DMS 273 treated with DMSO at 0.1 percent for 48 hours (cell line): Measurements from ENCODE around the gene AAMDC.

Experiments
- DNase-seq: peaks from one replicate; lab custom pipeline; 2025; lab: John Stamatoyannopoulos, UW

The AAMDC gene

DNA sequence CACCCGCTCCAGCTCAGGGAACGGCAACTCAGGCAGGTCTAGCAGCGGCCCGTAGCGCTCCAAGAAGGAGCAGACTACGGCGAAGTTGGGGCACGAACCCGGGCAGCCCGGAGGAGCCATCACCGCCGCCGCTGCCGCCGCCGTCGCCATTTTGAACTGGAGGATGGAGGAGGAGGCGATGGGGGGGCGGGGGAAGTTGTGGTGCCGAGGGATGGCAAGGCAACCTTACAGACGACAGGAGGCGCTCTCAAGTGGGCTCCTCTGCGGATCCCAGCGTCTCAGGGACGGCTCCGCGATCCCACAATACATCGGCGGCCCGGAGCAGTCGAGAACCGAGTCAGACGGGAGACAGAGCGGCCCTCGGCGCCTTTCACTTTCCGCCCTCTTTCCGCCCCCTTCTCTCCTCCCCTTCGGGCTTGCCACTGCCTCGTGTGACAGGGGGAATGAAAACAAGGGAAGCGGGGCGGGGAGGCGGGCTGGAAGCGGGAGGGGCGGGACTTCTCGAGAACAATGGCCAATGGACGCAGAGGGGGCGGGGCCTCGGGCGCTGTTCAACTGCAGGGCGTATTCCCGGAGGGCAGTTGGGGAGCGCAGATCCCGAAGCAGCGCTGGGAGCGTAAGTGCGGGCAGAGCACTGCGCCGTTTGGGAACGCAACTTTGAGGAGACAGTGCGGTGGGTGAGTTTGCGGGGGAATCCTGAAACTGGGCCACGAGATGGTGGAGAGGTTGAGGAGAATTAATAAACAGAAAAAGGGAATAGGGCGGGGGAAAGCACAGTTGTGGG, at the start of gene AAMDC, which contains the start of gene RSF1:
TSS of gene AAMDC (plus strand) at position 580 of the 784 bp plus-strand sequence. CDS start 21,353 bp downstream, outside the sequence.
TSS of gene RSF1 (minus strand) at position 158 of the 784 bp plus-strand sequence. CDS start at position 150, 8 bp downstream.
- DNase-seq, result peak; percentile 93

DNA sequence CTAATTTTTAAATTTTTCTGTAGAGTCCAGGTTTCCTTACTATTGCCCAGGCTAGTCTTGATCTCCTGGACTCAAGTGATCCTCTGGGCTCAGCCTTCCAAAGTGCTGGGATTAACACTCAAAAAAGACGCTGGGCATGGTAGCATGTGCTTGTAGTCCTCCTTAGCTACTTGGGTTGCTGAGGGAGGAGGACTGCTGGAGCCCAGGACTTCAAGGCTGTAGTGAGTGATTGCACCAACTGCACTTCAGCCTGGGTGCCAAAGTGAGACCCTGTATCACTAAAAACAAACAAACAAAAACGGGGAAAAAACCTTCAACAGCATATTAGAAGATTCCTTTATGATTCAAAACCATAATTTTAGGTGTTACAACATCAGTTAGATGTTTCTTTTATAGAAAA, 45.0 kb upstream of the AAMDC start:
- no peak for DNase-seq

GRCh38 chr11:77776455-77776854, 44.5 kb upstream of the AAMDC start:
- DNase-seq, result no peak

DNA sequence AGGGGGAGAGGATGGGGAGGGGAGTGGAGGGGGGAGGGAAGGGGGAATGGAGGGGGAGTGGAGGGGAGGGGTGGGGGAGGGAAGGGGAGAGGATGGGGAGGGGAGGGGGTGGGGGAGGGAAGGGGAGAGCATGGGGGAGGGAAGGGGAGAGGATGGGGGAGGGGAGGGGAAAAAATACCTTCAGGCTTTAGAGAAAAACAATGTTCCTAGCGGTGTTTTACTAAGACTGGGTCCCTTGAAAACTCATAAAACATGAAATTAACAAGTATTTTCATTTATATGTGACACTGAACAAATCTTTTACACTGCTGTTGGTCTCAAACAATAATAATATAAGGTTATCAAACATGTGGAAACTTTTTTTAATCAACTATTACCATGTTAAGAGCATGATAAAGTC, 42.8 kb upstream of the AAMDC start:
- DNase-seq, result no peak

GRCh38 chr11:77778549-77778948, 42.4 kb upstream of the AAMDC start:
- no peak for DNase-seq

- DNase-seq, result no peak
Observed at GRCh38 chr11:77779935-77780334, 41.0 kb upstream of the AAMDC start.

- no peak for DNase-seq
Observed at GRCh38 chr11:77783025-77783424, 37.9 kb upstream of the AAMDC start.

- no peak for DNase-seq
Observed at GRCh38 chr11:77784572-77784971, 36.4 kb upstream of the AAMDC start.

DNA sequence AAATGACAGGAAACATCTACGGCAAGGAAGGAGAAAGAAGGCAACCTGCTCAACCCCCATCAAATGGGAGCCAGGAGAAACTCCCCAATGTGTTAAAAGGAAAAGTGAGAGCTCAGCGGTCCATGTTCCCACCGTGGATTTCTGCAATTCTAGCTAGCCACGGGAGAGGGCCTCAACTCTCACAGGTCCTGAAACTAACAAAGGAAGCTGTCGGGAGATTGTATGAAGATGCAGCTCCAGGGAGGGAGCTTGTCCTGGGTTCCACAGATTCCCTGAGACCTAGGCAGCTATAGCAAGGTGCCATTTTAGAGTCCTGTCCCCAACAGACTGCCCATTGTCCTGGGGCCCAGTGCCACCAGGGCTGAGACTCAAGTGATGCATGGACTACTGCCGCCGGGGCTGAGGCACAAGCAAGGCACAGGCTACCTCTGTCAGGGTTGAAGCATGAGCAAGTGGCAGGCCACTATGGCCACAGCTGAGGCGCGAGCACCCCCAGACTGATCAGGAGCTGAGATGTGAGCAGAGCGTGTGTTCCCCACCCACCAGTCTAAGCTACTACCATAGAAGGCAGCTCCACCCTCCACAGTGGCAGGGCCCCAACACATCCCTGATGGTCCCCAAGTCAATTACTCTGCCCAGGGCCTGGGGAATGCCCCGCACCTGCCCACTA, 31.7 kb upstream of the AAMDC start:
- no peak for DNase-seq

- no peak for DNase-seq
Observed at GRCh38 chr11:77789731-77790476, 31.0 kb upstream of the AAMDC start.

DNA sequence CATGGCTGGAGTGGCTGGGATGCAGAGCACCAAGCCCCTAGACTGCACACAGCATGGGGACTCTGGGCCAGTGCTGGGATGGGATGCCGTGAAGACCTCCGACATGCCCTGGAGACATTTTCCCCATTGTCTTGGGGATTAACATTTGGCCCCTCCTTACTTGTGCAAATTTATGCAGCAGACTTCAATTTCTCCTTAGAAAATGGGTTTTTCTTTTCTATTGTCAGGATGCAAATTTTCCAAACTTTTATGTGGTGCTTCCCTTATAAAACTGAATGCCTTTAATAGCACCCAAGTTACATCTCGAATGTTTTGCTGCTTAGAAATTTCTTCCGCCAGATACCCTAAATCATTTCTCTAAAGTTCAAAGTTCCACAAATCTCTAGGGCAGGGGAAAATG, 29.6 kb upstream of the AAMDC start:
- no peak for DNase-seq

DNA sequence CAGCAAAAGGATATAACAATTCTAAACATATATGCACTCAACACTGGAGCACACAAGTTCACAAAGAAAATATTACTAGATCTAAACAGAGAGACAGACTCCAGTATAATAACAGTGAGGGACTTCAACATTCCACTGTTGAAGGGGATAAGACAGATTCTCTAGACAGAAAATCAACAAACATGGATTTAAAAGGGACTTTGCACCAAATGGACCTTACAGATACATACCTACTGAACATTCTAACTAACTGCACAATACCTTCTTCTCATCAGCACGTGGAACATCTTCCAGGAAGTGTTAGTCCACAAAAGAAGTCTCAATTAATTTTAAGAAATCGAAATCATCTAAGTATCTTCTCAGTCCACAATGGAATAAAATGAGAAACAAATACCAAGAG, 27.0 kb upstream of the AAMDC start:
- DNase-seq, result no peak

GRCh38 chr11:77799338-77799737, 21.6 kb upstream of the AAMDC start:
- no peak for DNase-seq

DNA sequence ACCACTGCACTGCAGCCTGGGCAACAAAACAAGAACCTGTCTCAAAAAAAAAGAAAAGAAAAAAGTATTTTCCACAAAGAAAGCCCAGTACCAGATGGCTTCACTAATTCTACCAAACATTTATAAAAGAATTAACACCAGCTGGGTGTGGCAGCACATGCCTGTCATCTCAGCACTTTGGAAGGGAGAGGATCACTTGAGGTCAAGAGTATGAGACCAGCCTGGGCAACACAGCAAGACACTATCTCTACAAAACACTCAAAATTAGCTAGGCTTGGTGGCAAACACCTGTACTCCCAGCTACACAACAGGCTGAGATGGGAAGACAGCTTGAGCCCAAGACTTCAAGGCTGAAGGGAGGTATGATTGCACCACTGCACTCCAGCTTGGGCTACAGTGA, 20.5 kb upstream of the AAMDC start:
- no peak for DNase-seq

- DNase-seq, result no peak
Observed at GRCh38 chr11:77801477-77801876, 19.5 kb upstream of the AAMDC start.

GRCh38 chr11:77806415-77806814, 14.5 kb upstream of the AAMDC start:
- no peak for DNase-seq

GRCh38 chr11:77806993-77807392, 14.0 kb upstream of the AAMDC start:
- DNase-seq, result no peak

DNA sequence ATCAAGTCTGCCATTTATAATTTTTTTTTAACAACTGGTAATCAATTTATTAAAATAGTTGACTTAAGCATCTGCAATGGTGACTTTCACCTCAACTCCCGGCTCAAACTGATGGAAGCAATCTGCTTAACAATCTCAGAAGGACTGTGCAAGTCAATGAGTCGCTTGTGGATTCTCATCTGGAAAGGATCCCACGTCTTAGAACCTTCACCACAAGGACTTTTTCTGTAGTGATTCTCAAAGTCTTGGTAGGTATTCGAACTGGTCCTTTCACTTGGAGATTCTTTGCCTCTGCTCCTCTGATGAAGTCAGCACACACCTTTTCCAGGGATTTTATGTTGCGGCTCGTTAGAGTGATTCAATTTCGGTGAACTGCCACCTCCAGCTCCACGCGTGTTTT, 7.7 kb upstream of the AAMDC start:
- DNase-seq, result no peak

DNA sequence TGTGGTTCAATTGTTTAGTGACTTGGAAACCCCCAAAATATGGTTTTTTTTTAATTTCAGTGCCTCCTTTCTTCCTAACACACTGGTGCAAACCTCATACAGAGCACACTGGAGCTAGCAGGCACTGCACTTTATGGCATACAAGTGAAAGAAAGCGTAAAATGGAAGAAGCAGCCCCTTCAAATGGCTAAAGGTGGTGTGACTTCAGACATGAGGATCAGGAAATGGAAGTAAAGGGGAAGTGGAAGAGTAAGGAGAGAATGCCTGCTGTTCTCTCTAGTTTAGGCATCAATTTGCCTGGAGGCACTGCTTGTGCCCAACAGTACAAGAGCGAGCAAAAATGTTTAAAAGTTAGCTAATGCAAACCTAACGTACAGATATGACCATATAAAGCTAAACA, 6.1 kb upstream of the AAMDC start:
- DNase-seq, result no peak

GRCh38 chr11:77815459-77815858, 5.5 kb upstream of the AAMDC start:
- DNase-seq, result no peak

DNA sequence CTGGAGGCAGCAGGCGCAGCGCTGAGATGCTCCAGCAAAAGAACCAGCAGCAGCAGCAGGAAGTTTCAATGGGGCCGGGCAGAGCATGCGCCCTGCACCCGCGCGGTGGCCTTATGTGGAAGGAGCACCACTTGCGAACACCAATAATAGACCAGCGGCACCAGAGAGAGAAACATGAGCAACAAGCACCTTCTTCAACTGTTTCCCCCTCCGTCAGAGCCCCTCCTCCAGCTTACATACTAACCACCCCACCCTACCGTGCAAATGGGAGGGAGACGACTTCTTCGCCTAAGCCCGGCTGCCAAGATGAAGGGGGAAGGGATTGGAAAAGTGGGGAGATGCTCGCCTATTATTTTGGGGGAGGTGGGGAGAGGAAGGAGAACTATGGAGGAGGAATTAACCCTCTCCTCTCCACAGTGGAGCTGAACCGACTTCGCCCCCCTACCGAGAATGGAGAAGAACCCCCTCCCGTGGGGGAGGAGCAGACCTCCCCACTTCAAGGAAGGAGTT, 1.5 kb upstream of the AAMDC start:
- DNase-seq, result peak; percentile 61

DNA sequence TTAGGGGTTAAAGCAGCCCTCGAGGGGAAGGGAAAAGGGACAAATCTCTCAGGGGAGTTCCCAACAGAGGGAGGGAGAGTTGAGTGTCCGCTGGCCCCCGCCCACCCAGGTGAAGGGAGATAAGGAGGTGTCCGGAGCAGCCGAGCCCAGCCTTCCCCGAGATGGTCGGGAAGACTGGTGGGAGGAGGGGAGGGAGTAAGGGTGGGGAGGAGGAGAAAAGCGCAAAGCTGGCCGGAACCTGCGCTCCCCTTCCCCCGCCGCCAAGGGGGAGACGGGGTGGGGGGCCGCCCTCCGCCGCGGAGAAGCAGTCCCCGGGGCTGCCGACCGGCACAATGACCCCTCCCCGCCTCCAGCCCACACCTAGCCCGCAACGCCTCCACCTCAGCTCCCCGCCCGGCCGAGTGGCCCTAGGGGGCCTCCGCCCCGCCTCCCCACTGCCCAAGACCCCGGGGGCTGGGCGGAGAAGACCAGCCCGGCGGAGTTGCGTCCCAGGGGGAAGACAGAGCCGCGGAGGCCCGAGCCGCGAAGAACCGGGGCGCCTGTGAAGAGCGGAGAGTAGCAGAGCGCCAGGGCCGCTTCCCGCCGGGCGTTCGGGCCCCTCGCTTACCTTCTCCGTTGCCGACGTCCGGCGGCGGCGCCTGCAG, 901 bp upstream of the AAMDC start:
- DNase-seq, result no peak
